Transverse colon (tissue), 4 donors: ENCODE data around the gene SPTB. TPM values are rescaled to one million over a fixed set of nuclear protein-coding genes. Genes with fewer than 3 reads are reported as not detected.

Experiments
- DNase-seq: peaks from one replicate; pipeline ENCODE4 v3.0.0-alpha.2; 2019
- H3K27ac ChIP-seq, 4 donors: fragments of 200-600 bp; sonication (generic); 2 replicates each; pipeline ENCODE4 v1.5.1; 2016 to 2018; ENCODE audit warnings: inconsistent platforms in 4 of 4
- H3K27me3 ChIP-seq: fragments of 200-600 bp; sonication (generic); 2 replicates; pipeline ENCODE4 v1.5.1; 2017; ENCODE audit warnings: inconsistent platforms
- H3K36me3 ChIP-seq, 4 donors: fragments of 200-600 bp; sonication (generic); 2 replicates each; pipeline ENCODE4 v1.5.1; 2017 to 2019; ENCODE audit warnings: inconsistent platforms in 4 of 4
- H3K4me1 ChIP-seq, 4 donors: fragments of 200-600 bp; sonication (generic); 2 replicates each; pipeline ENCODE4 v1.5.1; 2017 to 2020; ENCODE audit warnings: inconsistent platforms in 4 of 4
- H3K4me3 ChIP-seq, 4 donors: fragments of 200-600 bp; sonication (generic); 1 replicate in 1 of 4; 2 replicates in 3 of 4; pipeline versions ENCODE4 v1.5.1 to v1.6.1; 2017 to 2019; ENCODE audit warnings: inconsistent platforms in 4 of 4
- H3K9me3 ChIP-seq, 2 donors: fragments of 200-600 bp; sonication (generic); 2 replicates each; pipeline ENCODE4 v1.5.1; 2017 to 2019; ENCODE audit warnings: inconsistent platforms in 2 of 2
- EP300 ChIP-seq: sonication (generic); formaldehyde crosslinking; IDR thresholded peaks from one replicate; pipeline ENCODE4 v1.6.1; 2017; ENCODE audit warnings: antibody characterized with exemption, low read depth
- POLR2A ChIP-seq: fragments of 450-650 bp; IDR thresholded peaks from one replicate; pipeline ENCODE4 v1.6.1; 2016; ENCODE audit warnings: antibody characterized with exemption, mild to moderate bottlenecking, moderate library complexity
- POLR2AphosphoS5 ChIP-seq, 3 donors: sonication (generic); formaldehyde crosslinking; IDR thresholded peaks; one replicate each; pipeline ENCODE4 v1.6.1; 2016; ENCODE audit warnings: antibody characterized with exemption in 3 of 3
- WGBS, 2 donors: methylation state at CpG; one replicate each; pipeline ENCODE4 v1.1.5; 2018; ENCODE audit warnings: low coverage in 1 of 2; 5-methylcytosine and 5-hydroxymethylcytosine counted together
- in situ Hi-C, 4 donors: fragments of 200-750 bp; cut with MboI; loops; one replicate each; pipeline versions ENCODE4 v1.15.0 to v1.15.1; 2017; ENCODE audit warnings: low sequenced_read_pairs in 3 of 4, low pct_ligation_motif_present in 1 of 4, low pct_unique_long_range_greater_than_20kb in 1 of 4
- intact Hi-C: fragments of 100-400 bp; cut with DNase I; formaldehyde crosslinking; loops from one replicate; pipeline ENCODE4 v1.15.1; 2023; ENCODE audit warnings: low total_unique reads
- total RNA-seq, 4 donors: library from RNA; depleted of rRNA; stranded (reverse); fragments of >200 nt; gene quantifications; one replicate each; pipeline ENCODE4 v1.1.0, GENCODE V29; 2016
- TF ChIP-seq, protein P1 (sequence below), 5 experiments: fragments of 200-600 bp in 3 of 5; fragments of 450-650 bp in 2 of 5; sonication (generic) in 3 of 5; IDR thresholded peaks; 1 replicate in 2 of 5; 2 replicates in 3 of 5; pipeline ENCODE4 v1.5.1; 2016 to 2017; ENCODE audit warnings: antibody characterized with exemption in 5 of 5, inconsistent platforms in 3 of 5, mild to moderate bottlenecking in 2 of 5, moderate library complexity in 1 of 5

SPTB gene
- total RNA-seq, 4 donors from 2014 or later: 0.20 to 0.96 (median 0.58) TPM

DNA sequence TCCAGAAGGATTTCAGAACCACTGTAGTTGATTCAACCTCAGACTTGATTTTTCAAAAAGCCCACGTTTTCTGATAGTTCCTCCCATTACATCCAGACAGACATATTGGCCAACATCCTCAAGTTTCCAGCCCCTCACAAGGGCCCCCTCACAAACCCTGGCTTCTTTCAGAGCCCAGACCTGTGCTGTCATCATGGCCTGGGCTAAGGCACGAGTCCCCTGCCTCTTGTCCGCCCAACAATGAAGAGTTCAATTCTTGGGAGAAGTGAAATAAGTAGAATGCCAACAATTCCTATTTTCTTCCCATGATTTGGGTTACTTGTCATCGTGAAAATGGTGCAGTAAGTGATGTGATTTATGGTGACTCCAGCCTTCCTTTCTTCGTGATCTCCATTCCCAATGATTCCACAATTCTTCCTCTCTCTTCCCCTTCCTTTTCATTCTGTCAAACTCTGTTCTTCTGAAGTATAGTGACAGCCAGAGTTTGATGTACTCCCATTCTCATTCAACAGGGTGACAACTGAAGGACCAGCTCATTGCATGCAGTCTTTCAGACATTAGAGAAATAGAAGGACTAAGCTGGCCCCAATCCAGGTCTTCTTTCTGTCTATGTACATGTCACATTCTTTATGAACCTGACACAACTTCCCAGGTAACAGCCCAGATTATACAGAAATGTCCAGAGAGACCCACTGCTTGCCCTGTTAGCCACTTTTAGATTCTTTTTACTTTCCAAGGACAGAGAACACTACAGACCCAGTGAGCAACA, 29.2 kb downstream of the SPTB start:
- WGBS, 2 donors: 79 to 81% methylated on average over 3 to 5 of the region's 5 CpGs
- intact Hi-C loops: no loop called here

DNA sequence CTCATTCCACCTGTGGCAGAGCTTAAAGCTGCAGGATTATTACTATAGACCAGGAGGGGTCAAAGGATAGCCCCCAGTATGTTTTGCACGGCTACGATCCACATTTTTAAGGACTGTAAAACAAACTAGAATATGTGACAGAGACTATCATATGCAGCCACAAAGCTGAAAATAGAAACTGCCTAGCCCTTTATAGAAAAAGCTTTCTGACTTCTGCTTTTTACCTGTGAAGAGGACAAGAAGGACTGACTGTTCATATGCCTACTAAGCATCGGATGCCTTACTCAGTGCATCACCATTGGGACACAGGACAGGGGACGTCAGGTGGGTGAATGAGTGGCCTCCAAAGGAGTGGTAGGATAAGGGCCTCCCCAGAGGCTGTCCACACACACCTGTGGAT, 29.8 kb downstream of the SPTB start:
- intact Hi-C loops: no loop called here
- Histone ChIP-seq H3K9me3 (no peaks in the 10 kb centered on the region), H3K27ac (no peak overlapping the region), H3K4me3 (no peak overlapping the region), H3K36me3 (no peaks in the 10 kb centered on the region), H3K4me1 (no peaks in the 10 kb centered on the region), H3K27me3 (peaks cover 8% of the 10 kb centered on the region)
- no peak for DNase-seq
- no peak for TF ChIP-seq POLR2AphosphoS5 (IDR thresholded peaks at IDR 0.05)
- TF ChIP-seq, protein P1, sequence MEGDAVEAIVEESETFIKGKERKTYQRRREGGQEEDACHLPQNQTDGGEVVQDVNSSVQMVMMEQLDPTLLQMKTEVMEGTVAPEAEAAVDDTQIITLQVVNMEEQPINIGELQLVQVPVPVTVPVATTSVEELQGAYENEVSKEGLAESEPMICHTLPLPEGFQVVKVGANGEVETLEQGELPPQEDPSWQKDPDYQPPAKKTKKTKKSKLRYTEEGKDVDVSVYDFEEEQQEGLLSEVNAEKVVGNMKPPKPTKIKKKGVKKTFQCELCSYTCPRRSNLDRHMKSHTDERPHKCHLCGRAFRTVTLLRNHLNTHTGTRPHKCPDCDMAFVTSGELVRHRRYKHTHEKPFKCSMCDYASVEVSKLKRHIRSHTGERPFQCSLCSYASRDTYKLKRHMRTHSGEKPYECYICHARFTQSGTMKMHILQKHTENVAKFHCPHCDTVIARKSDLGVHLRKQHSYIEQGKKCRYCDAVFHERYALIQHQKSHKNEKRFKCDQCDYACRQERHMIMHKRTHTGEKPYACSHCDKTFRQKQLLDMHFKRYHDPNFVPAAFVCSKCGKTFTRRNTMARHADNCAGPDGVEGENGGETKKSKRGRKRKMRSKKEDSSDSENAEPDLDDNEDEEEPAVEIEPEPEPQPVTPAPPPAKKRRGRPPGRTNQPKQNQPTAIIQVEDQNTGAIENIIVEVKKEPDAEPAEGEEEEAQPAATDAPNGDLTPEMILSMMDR (IDR thresholded peaks at IDR 0.05): no peak
- WGBS, 2 donors: 86 to 100% methylated on average over 2 to 4 of the region's 4 CpGs
- in situ Hi-C loops: loop anchor here in 1 of 4 donors (25.0 kb wide), 1 partner anchor 488 kb away; no protein-coding TSS in a partner anchor

More for the DNA sequence above, 29.2 kb downstream of the SPTB start:
- H3K27ac ChIP-seq: no peak overlapping the region
- no peak for DNase-seq
- no peak for TF ChIP-seq EP300
- no peak for TF ChIP-seq POLR2AphosphoS5 (IDR thresholded peaks at IDR 0.05)
- TF ChIP-seq, protein P1 (IDR thresholded peaks at IDR 0.05): no peak
- no peak for TF ChIP-seq POLR2A
- H3K4me1 ChIP-seq: no peaks in the 10 kb centered on the region
- no peak overlapping the region for H3K4me3 ChIP-seq
- H3K9me3 ChIP-seq: no peaks in the 10 kb centered on the region
- peaks cover 5% of the 10 kb centered on the region for H3K27me3 ChIP-seq
- no peaks in the 10 kb centered on the region for H3K36me3 ChIP-seq
- in situ Hi-C loops: loop anchor here in 1 of 4 donors (25.0 kb wide), 1 partner anchor 488 kb away; no protein-coding TSS in a partner anchor

DNA sequence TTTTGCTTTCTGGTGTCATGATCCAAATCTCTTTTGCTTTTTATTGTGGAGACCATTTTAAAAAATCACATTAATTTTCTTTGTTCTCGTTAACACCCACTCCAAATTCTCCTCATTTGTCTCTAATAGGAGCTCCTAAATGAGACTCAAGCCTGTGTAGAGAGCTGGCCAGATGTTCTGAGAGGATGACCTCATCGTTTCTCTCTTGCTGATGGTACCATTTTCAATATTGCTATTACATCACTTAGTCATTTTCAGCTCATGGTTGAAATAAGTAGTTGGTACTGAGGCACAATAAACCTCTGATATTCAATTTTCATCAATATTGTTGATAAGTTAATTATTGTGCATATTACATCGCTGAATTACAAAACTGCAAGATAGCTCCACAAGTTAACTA, 31.5 kb downstream of the SPTB start:
- no peak for TF ChIP-seq POLR2AphosphoS5 (IDR thresholded peaks at IDR 0.05)
- TF ChIP-seq POLR2A: no peak
- TF ChIP-seq EP300: no peak
- TF ChIP-seq, protein P1 (IDR thresholded peaks at IDR 0.05): no peak
- in situ Hi-C loops: no loop called here
- WGBS, 2 donors: 68 to 78% methylated on average over 3 of the region's 3 CpGs
- DNase-seq: no peak
- Histone ChIP-seq H3K9me3 (no peaks in the 10 kb centered on the region), H3K27ac (no peak overlapping the region), H3K4me1 (no peaks in the 10 kb centered on the region), H3K36me3 (no peaks in the 10 kb centered on the region), H3K4me3 (no peak overlapping the region), H3K27me3 (peaks cover 21% of the 10 kb centered on the region)
- intact Hi-C loops: no loop called here

DNA sequence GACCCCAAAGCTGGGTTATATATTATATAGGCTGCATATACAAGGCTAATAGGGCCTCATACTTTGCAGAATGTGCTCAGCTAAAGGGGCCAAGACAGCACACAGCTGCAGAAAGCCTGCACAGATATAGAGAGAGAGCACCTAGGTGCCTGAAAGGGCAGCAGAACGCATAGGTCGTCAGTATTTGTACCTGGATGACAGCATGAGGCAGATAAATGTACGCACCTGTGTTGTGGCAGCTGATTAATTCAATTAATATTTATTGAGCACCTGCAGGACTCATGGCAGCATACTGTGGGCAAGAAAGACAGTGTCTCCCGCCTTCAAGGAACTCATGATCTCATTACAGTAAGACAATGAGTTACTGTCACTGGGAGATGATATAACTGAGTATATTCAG, 33.4 kb downstream of the SPTB start:
- no peak for DNase-seq
- TF ChIP-seq POLR2AphosphoS5 (IDR thresholded peaks at IDR 0.05): no peak
- Histone ChIP-seq H3K27ac (no peak overlapping the region), H3K27me3 (peaks cover 38% of the 10 kb centered on the region), H3K4me3 (no peak overlapping the region), H3K4me1 (no peaks in the 10 kb centered on the region), H3K36me3 (no peaks in the 10 kb centered on the region), H3K9me3 (no peaks in the 10 kb centered on the region)
- intact Hi-C loops (no loop called here), in situ Hi-C loops (no loop called here)
- 89% methylated on average over 4 of the region's 4 CpGs; no CpG with 5 or more reads in 1 of the 2 donors for WGBS, 2 donors
